ENCODE results near the gene FBXL15.

The FBXL15 gene

GRCh38 chr10:102408131-102408727 is 12.4 kb upstream of the FBXL15 start:
- Histone ChIP-seq H3K4me1 (ENCODE audit: low read depth, poor library complexity, severe bottlenecking) (peaks cover 6% of the 10 kb centered on the region), H4K20me1 (ENCODE audit: insufficient read depth) (no peaks in the 10 kb centered on the region), H3K4me2 (no peak overlapping the region), H3K79me2 (ENCODE audit: insufficient read depth, low read depth) (no peaks in the 10 kb centered on the region), H3K9ac (no peak overlapping the region), H3K27me3 (ENCODE audit: insufficient read depth, low read depth) (peaks cover 44% of the 10 kb centered on the region), H2AFZ (ENCODE audit: low read depth) (no peak overlapping the region), H3K36me3 (ENCODE audit: insufficient read depth) (no peaks in the 10 kb centered on the region), H3K27ac (no peak overlapping the region), H3K4me3 (IDR thresholded peaks at IDR 0.05; ENCODE audit: insufficient read depth, low read depth, low read length) (no peak overlapping the region)
- no peak for TF ChIP-seq CTCF (conservative IDR thresholded peaks at IDR 0.05; ENCODE audit: low read depth, low read length)

GRCh38 chr10:102408728-102409603 is 11.7 kb upstream of the FBXL15 start:
- Histone ChIP-seq H3K36me3 (ENCODE audit: insufficient read depth) (no peaks in the 10 kb centered on the region), H3K9ac (no peak overlapping the region), H2AFZ (ENCODE audit: low read depth) (no peak overlapping the region), H3K4me3 (IDR thresholded peaks at IDR 0.05; ENCODE audit: insufficient read depth, low read depth, low read length) (no peak overlapping the region), H3K27me3 (ENCODE audit: insufficient read depth, low read depth) (peaks cover 50% of the 10 kb centered on the region), H4K20me1 (ENCODE audit: insufficient read depth) (no peaks in the 10 kb centered on the region), H3K4me2 (no peak overlapping the region), H3K79me2 (ENCODE audit: insufficient read depth, low read depth) (no peaks in the 10 kb centered on the region), H3K4me1 (ENCODE audit: low read depth, poor library complexity, severe bottlenecking) (peaks cover 7% of the 10 kb centered on the region), H3K27ac (no peak overlapping the region)
- TF ChIP-seq CTCF (conservative IDR thresholded peaks at IDR 0.05; ENCODE audit: low read depth, low read length): no peak

GRCh38 chr10:102409604-102410428 is 10.8 kb upstream of the FBXL15 start:
- Histone ChIP-seq H3K4me1 (ENCODE audit: low read depth, poor library complexity, severe bottlenecking) (peaks cover 7% of the 10 kb centered on the region), H3K9ac (no peak overlapping the region), H2AFZ (ENCODE audit: low read depth) (no peak overlapping the region), H3K36me3 (ENCODE audit: insufficient read depth) (no peaks in the 10 kb centered on the region), H3K4me2 (no peak overlapping the region), H3K4me3 (IDR thresholded peaks at IDR 0.05; ENCODE audit: insufficient read depth, low read depth, low read length) (no peak overlapping the region), H4K20me1 (ENCODE audit: insufficient read depth) (no peaks in the 10 kb centered on the region), H3K27me3 (ENCODE audit: insufficient read depth, low read depth) (peaks cover 55% of the 10 kb centered on the region), H3K79me2 (ENCODE audit: insufficient read depth, low read depth) (no peaks in the 10 kb centered on the region), H3K27ac (no peak overlapping the region)
- TF ChIP-seq CTCF (conservative IDR thresholded peaks at IDR 0.05; ENCODE audit: low read depth, low read length): no peak

GRCh38 chr10:102410429-102411073 is 10.1 kb upstream of the FBXL15 start:
- H3K36me3 ChIP-seq (ENCODE audit: insufficient read depth): no peaks in the 10 kb centered on the region
- H3K27me3 ChIP-seq (ENCODE audit: insufficient read depth, low read depth): peaks cover 61% of the 10 kb centered on the region
- no peak overlapping the region for H3K27ac ChIP-seq
- no peaks in the 10 kb centered on the region for H3K79me2 ChIP-seq (ENCODE audit: insufficient read depth, low read depth)
- TF ChIP-seq CTCF (conservative IDR thresholded peaks at IDR 0.05; ENCODE audit: low read depth, low read length): no peak
- peaks cover 7% of the 10 kb centered on the region for H3K4me1 ChIP-seq (ENCODE audit: low read depth, poor library complexity, severe bottlenecking)
- no peak overlapping the region for H3K4me2 ChIP-seq
- no peaks in the 10 kb centered on the region for H4K20me1 ChIP-seq (ENCODE audit: insufficient read depth)
- no peak overlapping the region for H3K4me3 ChIP-seq (IDR thresholded peaks at IDR 0.05; ENCODE audit: insufficient read depth, low read depth, low read length)
- H2AFZ ChIP-seq (ENCODE audit: low read depth): no peak overlapping the region
- no peak overlapping the region for H3K9ac ChIP-seq

Data from KMS-11 (cell line).